Measurements from ENCODE around the gene TCP1. TPM values are rescaled to one million over a fixed set of nuclear protein-coding genes. Genes with fewer than 3 reads are reported as not detected.

The TCP1 gene
- total and polyA plus RNA-seq, 2 experiments from 2014 or later = 130 to 164 TPM

DNA sequence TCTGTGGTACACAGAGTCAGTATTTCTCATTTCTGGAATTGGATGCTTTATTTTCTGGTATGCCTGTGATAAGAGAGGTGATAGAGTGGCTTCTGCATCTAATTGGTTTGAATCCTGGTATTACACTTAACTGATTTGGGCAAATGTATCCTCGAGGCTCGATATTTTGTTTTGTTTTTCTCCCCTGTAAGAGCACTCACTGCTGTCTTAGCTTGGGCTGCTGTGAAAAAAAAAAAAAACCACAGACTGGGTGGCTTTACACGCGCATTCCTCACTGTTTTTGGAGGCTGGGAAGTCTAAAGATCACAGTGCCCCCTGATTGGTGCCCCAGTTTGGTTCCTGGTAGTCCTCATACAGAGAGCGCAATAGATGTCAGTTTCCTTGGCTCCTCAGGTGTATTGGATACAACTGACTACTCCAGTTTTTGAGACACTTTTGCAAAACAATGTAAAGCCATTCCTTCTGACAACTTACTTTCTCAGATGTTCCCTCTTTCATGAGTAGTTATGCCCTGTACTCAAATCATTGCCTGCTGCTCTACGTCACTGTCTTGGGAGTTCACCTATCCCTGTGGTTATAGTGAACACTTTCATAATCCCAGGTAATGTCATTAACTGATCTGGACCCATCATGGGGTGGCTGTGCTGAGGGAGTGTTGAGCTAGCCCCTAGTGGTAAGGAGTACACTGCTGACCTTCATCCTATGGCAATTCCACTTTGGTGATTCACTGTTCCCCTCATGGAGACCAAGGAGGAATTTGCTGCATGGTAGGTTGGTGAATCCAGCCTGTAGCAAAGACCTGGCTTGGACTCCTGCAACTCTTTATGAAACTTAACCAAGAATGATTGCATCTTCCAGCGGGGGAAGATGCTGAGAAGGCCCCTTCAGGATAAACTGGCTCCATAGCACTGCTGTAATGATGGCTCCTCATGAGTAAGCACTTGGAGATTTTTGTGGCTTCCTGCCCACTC is 31.1 kb downstream of the TCP1 start:
- Histone ChIP-seq H3K4me3 (no peak overlapping the region), H3K36me3 (peaks cover 31% of the 10 kb centered on the region), H3K27ac (peak overlapping the region; percentile 18), H3K4me1 (ENCODE audit: low read depth) (peaks cover 16% of the 10 kb centered on the region), H3K27me3 (no peaks in the 10 kb centered on the region), H3K9me3 (ENCODE audit: low read depth) (no peaks in the 10 kb centered on the region)
- TF ChIP-seq, protein P1, sequence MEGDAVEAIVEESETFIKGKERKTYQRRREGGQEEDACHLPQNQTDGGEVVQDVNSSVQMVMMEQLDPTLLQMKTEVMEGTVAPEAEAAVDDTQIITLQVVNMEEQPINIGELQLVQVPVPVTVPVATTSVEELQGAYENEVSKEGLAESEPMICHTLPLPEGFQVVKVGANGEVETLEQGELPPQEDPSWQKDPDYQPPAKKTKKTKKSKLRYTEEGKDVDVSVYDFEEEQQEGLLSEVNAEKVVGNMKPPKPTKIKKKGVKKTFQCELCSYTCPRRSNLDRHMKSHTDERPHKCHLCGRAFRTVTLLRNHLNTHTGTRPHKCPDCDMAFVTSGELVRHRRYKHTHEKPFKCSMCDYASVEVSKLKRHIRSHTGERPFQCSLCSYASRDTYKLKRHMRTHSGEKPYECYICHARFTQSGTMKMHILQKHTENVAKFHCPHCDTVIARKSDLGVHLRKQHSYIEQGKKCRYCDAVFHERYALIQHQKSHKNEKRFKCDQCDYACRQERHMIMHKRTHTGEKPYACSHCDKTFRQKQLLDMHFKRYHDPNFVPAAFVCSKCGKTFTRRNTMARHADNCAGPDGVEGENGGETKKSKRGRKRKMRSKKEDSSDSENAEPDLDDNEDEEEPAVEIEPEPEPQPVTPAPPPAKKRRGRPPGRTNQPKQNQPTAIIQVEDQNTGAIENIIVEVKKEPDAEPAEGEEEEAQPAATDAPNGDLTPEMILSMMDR (IDR thresholded peaks at IDR 0.05; ENCODE audit: low read depth, low read length) = peak; percentile 9
- peak in 1 of 2 donors; percentile 44 for DNase-seq (ENCODE audit: low read depth in 1 of 2, low spot score in 1 of 2)

DNA sequence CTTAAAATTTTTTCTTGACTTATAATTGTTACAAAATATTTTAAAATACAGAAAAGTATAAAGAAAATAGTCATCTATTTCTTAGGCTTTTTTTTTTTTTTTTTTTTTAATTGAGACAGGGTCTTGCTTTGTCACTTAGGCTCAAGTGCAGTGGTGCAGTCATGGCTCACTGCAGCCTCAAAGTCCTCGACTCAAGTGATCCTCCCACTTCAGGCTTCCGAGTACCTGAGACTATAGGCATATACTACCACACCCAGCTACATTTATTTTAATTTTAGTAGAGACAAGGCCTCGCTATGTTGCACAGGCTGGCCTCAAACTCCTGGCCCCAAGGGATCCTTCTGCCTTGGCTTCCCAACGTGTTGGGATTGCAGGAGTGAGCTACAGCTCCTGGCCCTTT is 32.9 kb downstream of the TCP1 start:
- H3K4me3 ChIP-seq = no peak overlapping the region
- no peak for DNase-seq (ENCODE audit: low read depth in 1 of 2, low spot score in 1 of 2)
- no peaks in the 10 kb centered on the region for H3K9me3 ChIP-seq (ENCODE audit: low read depth)
- TF ChIP-seq, protein P1 (IDR thresholded peaks at IDR 0.05; ENCODE audit: low read depth, low read length) = no peak
- H3K27ac ChIP-seq = peak overlapping the region; percentile 38
- no peaks in the 10 kb centered on the region for H3K27me3 ChIP-seq
- H3K36me3 ChIP-seq = peaks cover 45% of the 10 kb centered on the region
- H3K4me1 ChIP-seq (ENCODE audit: low read depth) = peaks cover 9% of the 10 kb centered on the region

DNA sequence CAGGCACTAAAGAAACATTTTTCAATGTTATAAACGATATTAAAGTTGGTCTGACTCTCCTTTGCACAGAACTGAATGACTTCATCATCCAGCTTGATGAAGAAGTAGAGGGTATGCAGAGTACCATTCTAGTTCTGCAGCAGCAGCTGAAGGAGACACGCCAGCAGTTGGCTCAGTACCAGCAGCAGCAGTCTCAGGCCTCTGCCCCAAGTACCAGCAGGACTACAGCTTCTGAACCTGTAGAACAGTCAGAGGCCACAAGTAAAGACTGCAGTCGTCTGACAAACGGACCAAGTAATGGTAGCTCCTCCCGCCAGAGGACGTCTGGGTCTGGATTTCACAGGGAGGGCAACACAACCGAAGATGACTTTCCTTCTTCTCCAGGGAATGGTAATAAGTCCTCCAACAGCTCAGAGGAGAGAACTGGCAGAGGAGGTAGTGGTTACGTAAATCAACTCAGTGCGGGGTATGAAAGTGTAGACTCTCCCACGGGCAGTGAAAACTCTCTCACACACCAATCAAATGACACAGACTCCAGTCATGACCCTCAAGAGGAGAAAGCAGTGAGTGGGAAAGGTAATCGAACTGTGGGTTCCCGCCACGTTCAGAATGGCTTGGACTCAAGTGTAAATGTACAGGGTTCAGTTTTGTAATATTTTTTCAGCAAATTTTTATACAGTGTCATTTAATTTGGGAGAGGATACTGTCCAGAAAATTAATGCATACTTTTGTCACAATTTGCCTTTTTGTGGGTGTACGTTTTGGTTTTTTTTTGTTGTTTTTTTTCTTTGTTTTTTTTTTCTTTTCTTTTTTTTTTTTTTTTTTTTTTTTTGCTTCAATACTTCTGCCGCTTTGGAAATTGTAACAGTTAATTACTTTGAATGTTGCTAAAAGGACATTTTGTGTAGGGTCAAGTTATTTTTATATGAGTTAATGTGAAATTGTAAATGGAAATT is 34.2 kb downstream of the TCP1 start:
- no peaks in the 10 kb centered on the region for H3K4me1 ChIP-seq (ENCODE audit: low read depth)
- H3K27ac ChIP-seq = no peak overlapping the region
- peaks cover 58% of the 10 kb centered on the region for H3K36me3 ChIP-seq
- H3K27me3 ChIP-seq = no peaks in the 10 kb centered on the region
- DNase-seq (ENCODE audit: low read depth in 1 of 2, low spot score in 1 of 2) = no peak
- TF ChIP-seq, protein P1 (IDR thresholded peaks at IDR 0.05; ENCODE audit: low read depth, low read length) = no peak
- H3K9me3 ChIP-seq (ENCODE audit: low read depth) = no peaks in the 10 kb centered on the region
- no peak overlapping the region for H3K4me3 ChIP-seq

DNA sequence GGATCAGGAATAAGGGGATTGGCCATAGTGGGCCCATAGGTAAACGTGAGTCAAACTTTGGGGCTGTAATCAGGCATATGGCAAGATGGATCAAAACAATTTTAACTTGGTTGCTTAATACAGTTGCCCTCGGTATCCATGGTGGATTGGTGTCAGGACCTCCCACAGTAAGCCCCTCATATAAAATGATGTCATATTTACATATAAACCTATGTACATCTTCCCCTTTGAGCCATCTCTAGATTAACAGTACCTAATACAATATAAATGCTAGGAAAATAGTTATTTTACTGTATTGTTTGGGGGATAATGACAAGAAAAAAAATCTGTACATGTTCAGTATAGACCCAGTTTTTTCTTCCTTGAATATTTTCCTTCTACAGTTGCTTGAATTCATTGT is 35.0 kb downstream of the TCP1 start:
- Histone ChIP-seq H3K36me3 (peaks cover 66% of the 10 kb centered on the region), H3K27me3 (no peaks in the 10 kb centered on the region), H3K27ac (no peak overlapping the region), H3K4me3 (no peak overlapping the region), H3K4me1 (ENCODE audit: low read depth) (no peaks in the 10 kb centered on the region), H3K9me3 (ENCODE audit: low read depth) (no peaks in the 10 kb centered on the region)
- TF ChIP-seq, protein P1 (IDR thresholded peaks at IDR 0.05; ENCODE audit: low read depth, low read length) = no peak
- DNase-seq (ENCODE audit: low read depth in 1 of 2, low spot score in 1 of 2) = no peak

DNA sequence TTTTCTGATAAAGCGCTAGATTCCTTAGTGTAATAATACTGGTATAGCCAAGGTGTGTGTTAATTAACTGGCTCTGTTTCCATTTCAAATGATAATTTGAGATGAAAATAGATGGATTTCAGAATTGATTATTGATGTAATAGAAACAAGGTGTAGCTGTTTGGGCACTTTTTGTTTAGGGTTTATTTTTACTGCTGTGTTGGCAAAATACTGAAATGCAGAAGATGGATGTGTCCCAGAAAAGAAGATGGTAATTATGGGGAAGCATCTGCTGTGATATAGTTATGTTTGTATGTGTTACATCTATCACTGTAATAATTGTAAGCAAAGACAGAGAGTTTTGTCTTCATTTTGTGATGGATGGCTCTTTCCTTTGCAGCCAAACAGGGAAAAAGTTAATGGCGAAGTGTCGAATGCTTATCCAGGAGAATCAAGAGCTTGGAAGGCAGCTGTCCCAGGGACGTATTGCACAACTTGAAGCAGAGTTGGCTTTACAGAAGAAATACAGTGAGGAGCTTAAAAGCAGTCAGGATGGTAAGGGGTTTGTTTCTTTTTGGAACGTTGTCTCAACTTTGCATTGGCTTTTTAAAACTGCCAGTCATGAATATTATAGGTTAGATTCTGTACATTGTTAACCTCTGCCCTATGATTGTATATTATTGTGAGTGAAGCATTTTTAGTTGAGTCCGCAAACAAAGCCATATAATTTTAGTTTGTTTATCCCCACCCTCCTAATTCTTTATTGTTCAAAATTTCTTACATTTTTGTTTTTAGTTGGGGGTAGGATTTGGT is 36.1 kb downstream of the TCP1 start:
- Histone ChIP-seq H3K27ac (peak overlapping the region; percentile 39), H3K27me3 (no peaks in the 10 kb centered on the region), H3K9me3 (ENCODE audit: low read depth) (no peaks in the 10 kb centered on the region), H3K4me3 (no peak overlapping the region), H3K4me1 (ENCODE audit: low read depth) (no peaks in the 10 kb centered on the region), H3K36me3 (peaks cover 75% of the 10 kb centered on the region)
- no peak for DNase-seq (ENCODE audit: low read depth in 1 of 2, low spot score in 1 of 2)
- TF ChIP-seq, protein P1 (IDR thresholded peaks at IDR 0.05; ENCODE audit: low read depth, low read length) = no peak

All from cardiac muscle cell (in vitro differentiated cells and primary cell).